HG03097 (cell line): ENCODE measurements around the gene PRKCA.

ENCODE experiments used
- ATAC-seq: cut with Tn5 transposase; IDR thresholded peaks from one replicate; pipeline ENCODE4 v1.9.1; 2021; ENCODE audit not compliant: unreplicated experiment, low FRiP score

PRKCA gene

DNA sequence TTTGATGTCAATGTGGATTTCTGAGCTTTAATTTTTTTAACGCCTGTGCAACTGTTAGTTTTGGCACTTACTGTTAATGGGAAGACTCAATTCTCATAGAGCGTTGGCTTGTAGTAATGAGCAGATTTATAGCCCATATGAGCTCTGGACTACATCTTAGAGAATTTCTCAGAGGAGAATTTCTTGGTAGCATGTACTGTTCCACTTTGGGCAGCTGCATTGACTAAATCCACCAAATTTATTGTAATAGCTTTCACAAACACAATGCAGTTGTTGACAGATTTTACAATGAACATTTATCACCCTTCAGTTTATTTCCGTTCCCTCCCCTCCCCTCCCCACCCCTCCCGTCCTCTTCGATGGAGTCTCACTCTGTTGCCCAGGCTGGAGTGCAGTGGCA, 193.9 kb downstream of the PRKCA start:
- no peak for ATAC-seq

DNA sequence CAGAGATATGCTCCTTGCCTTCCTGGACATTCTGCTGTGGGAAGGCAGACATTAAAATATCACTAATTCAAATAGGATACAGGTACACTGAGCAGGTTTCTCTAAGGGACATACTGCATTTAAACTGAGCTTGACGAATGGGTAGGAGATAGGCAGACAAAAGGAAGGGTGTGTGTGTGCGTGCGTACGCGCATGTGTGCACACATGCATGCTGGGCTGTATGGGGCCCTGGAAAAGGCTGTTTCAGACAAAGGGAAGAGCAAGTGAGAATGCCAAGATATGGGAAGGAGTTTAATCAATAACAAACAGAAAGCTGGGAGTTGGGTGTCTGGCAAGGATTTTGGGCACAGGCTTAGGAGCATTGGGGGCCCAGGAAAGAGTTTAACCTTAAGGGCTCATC, 196.2 kb downstream of the PRKCA start:
- ATAC-seq = no peak

GRCh38 chr17:66506641-66507040, 204.2 kb downstream of the PRKCA start:
- no peak for ATAC-seq

DNA sequence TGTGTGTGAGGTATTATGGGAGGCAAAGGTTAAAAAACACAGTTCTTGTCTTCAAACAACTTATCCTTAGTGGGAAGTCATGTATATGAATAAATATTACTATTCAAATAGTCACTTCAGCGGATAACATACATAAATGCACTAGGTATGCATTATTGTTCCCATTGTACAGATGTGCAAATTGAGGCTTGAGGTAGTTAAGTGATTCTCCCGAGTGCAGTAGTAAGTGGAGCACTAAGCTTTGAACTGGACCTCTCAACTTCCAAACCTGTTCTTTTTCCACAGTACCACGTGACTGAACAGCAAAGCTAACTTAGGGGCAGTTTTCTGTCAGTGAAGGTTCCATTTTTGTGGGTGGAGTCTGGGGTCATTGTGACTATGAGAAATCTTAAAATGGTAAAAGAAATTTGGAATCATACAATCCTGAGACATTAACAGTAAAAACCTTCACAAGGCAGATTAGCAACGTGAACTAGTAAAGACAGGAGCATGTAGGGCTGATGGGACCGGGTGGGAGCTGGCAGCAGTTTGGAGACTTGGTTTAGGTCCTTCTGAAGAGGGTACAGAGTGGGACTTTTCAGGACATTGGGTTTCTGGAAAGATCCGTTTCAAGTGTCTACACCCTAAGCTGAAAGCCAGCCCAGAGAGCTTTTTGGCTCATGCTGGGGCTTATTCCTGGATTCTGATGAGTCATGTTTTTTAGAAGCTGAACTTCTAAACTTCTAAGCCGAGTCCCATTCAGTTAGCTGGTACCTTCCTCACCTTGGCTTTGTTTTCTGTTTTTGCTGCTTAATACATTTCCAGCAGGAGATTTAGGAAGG, 204.9 kb downstream of the PRKCA start:
- no peak for ATAC-seq

- no peak for ATAC-seq
These were observed 205.8 kb downstream of the PRKCA start for GRCh38 chr17:66507982-66508760.

DNA sequence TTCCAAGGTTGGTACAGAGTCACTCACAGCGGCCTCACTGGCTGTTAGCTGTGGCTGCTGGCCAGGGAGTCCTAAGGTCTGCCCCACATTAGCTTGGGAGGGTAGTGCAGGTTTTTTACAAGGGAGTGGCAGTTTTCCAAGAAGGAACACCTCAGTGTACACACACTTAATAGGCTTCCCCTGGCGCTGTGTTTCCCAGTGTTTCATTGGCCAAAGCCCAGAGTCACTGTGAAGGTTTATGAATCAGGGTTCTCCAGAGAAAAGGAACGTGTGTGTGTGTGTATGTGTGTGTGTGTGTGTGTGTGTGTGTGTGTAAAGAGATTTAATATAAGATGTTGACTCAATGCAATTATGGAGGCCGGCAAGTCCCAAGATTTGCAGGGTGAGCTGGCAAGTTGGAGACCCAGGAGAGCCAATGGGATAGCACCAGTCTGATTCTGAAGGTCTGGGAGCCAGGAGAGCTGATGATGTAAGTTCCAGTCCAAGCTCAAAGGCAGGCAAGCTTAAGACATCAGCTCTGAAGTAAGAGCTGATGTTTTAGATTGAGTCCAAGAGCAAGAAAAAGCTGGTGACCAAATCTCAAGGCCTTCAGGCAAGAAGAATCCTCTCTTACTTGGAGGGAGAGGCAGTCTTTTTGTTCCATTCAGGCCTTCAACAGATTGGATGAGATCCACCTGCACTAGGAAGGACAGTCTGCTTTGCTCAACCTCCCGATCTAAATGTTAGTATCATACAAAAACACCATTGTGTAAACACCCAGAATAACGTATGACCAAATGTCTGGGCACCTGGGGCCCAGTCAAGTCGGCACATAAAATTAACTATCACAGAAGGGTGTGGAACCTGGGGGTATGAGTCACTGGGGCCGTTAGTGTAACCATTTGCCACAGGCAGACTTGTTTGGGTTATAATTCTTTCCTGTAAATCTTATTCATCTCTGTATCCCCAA, 206.8 kb downstream of the PRKCA start:
- no peak for ATAC-seq

DNA sequence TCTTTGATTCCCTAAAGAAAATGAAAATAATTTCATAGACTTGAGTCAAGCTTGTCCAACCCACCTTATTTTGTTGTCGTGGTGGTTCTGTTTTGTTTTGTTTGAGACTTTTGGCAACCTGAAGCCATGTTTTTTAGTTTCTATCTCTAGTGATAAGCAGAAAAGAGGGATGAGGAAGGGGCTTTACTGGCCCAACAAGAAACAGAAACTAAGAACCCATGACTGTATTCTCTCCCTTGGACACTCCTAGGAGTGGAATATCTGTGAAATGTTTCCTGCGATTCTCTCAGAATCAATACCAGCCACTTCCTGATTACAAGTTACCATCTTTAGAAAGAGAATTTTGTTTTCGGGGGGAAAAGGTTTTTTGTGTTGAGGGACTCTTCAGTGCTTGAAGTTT, 207.5 kb downstream of the PRKCA start:
- no peak for ATAC-seq

GRCh38 chr17:66511135-66511534, 208.7 kb downstream of the PRKCA start:
- ATAC-seq = no peak

- no peak for ATAC-seq
These were observed 211.9 kb downstream of the PRKCA start for GRCh38 chr17:66514227-66514806.

GRCh38 chr17:66515974-66516373, 213.6 kb downstream of the PRKCA start:
- no peak for ATAC-seq

GRCh38 chr17:66517336-66518009, 215.1 kb downstream of the PRKCA start:
- ATAC-seq = no peak

DNA sequence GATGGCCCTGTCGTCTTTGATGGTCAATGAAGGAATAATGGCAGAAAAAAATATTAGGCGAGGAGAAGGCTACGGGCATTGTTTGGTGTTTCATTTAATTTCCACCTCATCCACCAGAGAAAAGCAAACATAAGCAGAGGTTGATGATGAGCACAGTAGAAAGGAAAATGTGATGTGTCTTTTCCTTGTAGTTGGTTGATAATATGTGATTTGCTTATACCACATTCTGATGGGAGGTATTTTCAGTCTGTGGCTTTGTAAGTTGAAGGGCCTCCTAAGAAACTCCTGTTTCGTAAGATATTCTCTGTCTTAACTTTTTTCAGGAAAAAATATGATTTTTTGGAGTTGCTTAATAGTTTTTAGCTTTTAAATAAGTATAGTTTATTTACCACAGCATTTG, 215.7 kb downstream of the PRKCA start:
- ATAC-seq = no peak

DNA sequence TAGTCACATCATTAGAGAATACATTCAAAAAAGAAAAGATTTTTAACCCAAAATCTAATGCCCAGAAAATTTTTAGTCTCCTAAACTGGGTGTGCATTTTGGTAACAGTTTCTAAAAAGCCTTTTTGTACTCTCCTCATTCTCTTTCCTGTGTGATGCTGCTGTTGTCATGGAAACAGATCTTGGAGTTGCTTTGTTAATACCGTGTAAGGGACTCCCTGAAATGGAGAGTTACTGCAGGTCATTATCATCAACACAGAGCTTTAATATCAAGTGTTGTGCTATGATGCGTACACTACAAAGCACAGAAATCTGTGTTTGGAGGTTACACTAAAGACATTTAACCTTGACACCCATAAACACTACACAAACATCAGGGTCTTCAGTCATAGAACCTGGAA, 216.3 kb downstream of the PRKCA start:
- ATAC-seq = no peak

GRCh38 chr17:66519154-66519553, 216.7 kb downstream of the PRKCA start:
- ATAC-seq = no peak

GRCh38 chr17:66520999-66521398, 218.6 kb downstream of the PRKCA start:
- ATAC-seq = no peak

GRCh38 chr17:66522591-66523272, 220.3 kb downstream of the PRKCA start:
- ATAC-seq = no peak

- ATAC-seq = no peak
These were observed 221.2 kb downstream of the PRKCA start for GRCh38 chr17:66523378-66524200.

GRCh38 chr17:66524877-66525276, 222.5 kb downstream of the PRKCA start:
- ATAC-seq = no peak

GRCh38 chr17:66525338-66525737, 222.9 kb downstream of the PRKCA start:
- no peak for ATAC-seq
